Fibroblast of the conjunctiva (primary cell): Measurements from ENCODE around the gene PRR5.

ENCODE experiments used
- DNase-seq: peaks from one replicate; pipeline ENCODE4 v3.0.0-alpha.2; 2010; ENCODE audit warnings: low read depth

PRR5 gene

GRCh38 chr22:44759001-44759400 is 57.0 kb downstream of the PRR5 start:
- no peak for DNase-seq

GRCh38 chr22:44759430-44760310 is 57.7 kb downstream of the PRR5 start:
- DNase-seq: no peak

GRCh38 chr22:44760476-44760875 is 58.5 kb downstream of the PRR5 start:
- DNase-seq: no peak

GRCh38 chr22:44761025-44761424 is 59.0 kb downstream of the PRR5 start:
- no peak for DNase-seq

GRCh38 chr22:44764373-44764772 is 62.4 kb downstream of the PRR5 start:
- DNase-seq: no peak

- no peak for DNase-seq
Measured at GRCh38 chr22:44764974-44765373, 63.0 kb downstream of the PRR5 start.

GRCh38 chr22:44765571-44766285 is 63.7 kb downstream of the PRR5 start:
- DNase-seq: no peak

GRCh38 chr22:44773082-44773481 is 71.1 kb downstream of the PRR5 start:
- no peak for DNase-seq

- no peak for DNase-seq
Measured at GRCh38 chr22:44775862-44776261, 73.9 kb downstream of the PRR5 start.

GRCh38 chr22:44776605-44777363 is 74.8 kb downstream of the PRR5 start:
- DNase-seq: no peak

- DNase-seq: no peak
Measured at GRCh38 chr22:44777364-44777755, 75.4 kb downstream of the PRR5 start.

GRCh38 chr22:44780876-44781449 is 79.0 kb downstream of the PRR5 start:
- DNase-seq: no peak

GRCh38 chr22:44782363-44782963 is 80.5 kb downstream of the PRR5 start:
- no peak for DNase-seq

GRCh38 chr22:44783091-44783490 is 81.1 kb downstream of the PRR5 start:
- no peak for DNase-seq

- no peak for DNase-seq
Measured at GRCh38 chr22:44783581-44783980, 81.6 kb downstream of the PRR5 start.

- no peak for DNase-seq
Measured at GRCh38 chr22:44786136-44786535, 84.1 kb downstream of the PRR5 start.

GRCh38 chr22:44786610-44787009 is 84.6 kb downstream of the PRR5 start:
- DNase-seq: no peak
